NCI-H2029 treated with DMSO at 0.1 percent for 48 hours (cell line): ENCODE results near the gene TCF4.
"Not testable (repeated sequence)": the region's sequence is repeated elsewhere in the genome, so short reads cannot be mapped to it uniquely, and the experiment has no call there.

Source experiments
- DNase-seq: peaks from one replicate; lab custom pipeline; 2025; lab: John Stamatoyannopoulos, UW

TCF4 gene

DNA sequence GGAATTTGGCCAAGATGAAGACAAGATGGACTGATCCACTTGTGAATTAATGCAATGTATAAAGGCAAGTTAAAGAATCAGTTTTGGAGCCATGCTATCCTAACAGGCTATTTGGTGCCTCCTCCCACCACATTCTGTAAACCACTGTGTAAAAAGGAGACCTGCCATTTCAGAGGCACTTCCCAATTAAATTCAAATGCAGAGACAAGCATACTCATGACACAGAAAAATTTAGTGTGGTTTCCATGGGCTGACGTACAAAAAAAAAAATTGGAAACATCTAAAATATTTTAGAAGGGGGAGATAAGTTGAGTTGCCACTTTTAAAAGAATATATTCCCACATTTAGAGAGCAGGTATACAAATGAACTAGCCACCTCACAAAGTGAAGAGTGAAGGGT, 112.1 kb downstream of the TCF4 start:
- no peak for DNase-seq

- no peak for DNase-seq
These were observed 112.5 kb downstream of the TCF4 start for GRCh38 chr18:55475467-55475866.

DNA sequence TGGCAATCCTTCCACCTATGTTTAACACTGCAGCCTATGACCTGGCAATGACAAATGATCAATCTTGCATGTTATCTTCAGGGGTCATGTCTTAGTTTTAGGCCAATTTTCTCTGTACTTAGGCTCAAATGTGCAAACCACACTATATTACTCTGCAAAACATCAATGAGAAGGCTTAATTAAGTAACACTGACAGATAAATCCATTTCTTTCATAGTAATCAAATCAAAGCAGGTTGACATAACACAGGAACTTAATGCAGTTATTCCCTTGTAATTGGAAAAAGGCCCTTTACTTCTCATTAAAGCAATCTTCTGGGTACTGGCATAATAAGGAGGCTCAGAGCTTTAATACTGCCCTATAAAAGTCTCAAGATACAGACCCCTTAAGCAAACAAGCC, 114.4 kb downstream of the TCF4 start:
- DNase-seq, result no peak

DNA sequence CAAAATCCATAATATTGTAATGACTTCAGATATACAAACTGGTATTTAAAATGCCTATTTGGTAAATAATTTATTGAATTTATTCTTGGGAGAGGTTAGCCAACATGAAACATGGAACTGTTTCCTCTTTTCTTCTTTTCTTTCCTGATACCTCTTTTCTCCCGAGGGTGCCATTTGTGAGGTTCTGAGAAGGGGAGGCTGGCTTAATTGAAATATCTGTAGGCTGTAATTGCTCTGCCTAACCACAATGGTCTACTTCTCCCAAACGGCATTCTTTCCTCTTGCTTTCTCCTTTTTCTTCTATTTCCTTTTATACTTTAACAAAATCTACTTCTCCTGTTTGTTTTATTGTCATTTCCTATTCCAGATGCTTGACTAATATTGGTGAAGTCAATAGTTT, 114.9 kb downstream of the TCF4 start:
- no peak for DNase-seq

GRCh38 chr18:55470826-55471225, 117.2 kb downstream of the TCF4 start:
- no peak for DNase-seq

- not testable (repeated sequence) for DNase-seq
These were observed 118.9 kb downstream of the TCF4 start for GRCh38 chr18:55469134-55469533.

DNA sequence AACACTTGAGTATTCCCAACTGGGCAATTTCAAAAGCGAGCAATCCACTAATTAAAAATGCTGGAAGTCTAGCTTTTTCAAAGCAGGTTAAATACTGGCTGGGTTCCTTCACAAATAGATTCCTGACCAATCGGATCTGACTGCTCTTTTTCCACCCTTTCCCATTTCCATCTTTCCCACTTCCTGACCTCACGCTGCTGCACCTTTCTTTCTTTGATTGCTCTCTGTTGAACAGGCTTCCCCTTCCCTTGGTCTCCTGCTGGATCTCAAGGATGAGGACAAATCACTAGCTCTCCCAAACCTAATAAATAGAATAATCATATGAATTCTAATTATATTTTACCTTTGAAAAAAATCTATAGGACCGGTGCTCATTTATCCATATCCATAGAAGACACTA, 121.2 kb downstream of the TCF4 start:
- no peak for DNase-seq

- DNase-seq, result no peak
These were observed 122.7 kb downstream of the TCF4 start for GRCh38 chr18:55465313-55465712.

DNA sequence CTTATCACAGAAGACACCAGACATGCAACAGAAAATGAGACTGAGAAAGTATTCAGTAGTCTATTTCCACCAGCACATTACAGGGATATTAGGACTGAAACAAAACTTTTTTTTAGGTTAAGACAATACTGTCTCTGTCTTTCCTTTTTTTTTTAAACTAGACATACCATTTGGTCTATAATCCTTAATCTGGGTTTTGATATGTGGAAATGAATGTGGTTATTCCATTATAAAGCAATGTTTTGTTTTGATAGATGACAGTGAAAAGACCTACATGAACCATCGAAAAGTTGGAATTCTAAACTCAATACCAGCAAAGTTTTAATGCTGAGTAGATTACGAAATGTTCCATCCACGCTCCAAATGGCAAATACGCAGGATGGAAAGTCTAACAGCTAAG, 123.4 kb downstream of the TCF4 start:
- DNase-seq, result no peak

GRCh38 chr18:55462652-55463051, 125.3 kb downstream of the TCF4 start:
- DNase-seq, result no peak

DNA sequence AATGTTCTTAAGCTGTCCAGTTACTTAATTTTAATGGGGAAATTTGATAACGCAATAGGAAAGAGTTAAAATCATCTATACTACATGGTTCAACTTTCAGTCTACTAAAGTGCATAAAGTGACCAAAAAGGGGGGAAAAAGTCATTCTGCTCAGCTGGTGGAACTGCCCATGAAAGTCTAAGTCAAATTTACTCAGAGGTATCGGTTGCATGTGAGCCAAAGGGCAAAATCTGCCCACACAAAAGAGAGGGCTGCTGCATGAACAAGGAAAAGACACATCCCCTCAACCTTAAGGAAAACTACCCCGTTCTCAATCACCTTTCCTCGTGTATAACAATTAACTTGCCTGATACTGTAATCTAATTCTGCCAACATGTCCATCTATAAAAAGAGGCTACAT, 126.1 kb downstream of the TCF4 start:
- DNase-seq, result no peak

DNA sequence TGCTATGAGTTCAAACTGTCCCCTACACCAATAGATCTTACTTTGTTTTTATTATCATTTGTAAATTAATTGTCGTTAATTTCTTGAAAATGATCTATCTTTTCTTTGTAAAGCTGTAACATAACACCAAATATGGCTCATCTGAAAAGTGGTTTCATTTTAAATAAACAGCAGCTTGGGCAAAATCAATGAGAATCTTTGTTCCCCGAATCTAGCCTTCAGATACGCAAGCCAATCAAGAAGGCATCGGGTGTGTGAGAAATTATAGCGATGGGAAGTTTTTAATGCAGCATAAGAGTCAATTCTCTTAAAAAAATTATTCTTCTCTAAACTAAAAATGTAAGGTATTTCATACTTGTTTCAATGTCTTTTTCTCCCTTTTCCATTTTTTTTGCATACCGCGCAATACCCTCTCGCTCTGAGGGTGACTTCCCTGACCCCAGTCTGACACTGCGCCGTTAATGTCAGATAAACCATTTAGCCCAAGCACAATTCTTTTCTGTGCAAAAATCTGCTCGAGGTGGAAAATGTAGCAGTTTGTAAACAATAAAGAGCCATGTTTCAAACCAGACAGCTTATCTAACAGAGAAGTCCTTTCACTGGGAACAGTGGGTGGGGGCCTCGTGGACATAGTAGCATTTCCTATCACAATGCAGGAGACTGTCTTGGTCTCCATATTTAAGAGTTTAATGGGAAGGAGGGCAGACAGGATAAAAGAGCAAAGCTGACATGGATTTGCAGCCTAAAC, 129.4 kb downstream of the TCF4 start:
- DNase-seq, result no peak

GRCh38 chr18:55457028-55457427, 131.0 kb downstream of the TCF4 start:
- no peak for DNase-seq

DNA sequence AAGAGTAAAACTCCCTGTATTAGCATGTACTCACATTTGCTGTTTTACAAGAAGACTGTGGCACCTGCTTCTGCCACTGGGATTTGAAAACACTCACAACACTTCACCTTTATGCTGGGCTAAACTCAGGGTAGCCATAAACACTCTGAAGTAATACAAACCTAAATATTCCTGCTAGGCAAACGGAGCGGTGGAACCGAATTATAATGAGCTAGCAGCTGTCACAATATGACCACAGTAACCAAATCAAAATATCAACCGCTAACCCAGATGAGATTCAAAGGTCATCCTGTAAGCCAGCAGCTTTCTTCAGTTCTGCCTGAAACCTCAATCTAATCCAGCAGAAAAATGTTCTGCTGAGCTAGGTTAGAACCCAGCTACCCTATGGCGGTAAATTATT, 132.1 kb downstream of the TCF4 start:
- DNase-seq, result no peak

GRCh38 chr18:55453186-55453585, 134.8 kb downstream of the TCF4 start:
- DNase-seq, result no peak

- no peak for DNase-seq
These were observed 135.8 kb downstream of the TCF4 start for GRCh38 chr18:55452123-55452611.

DNA sequence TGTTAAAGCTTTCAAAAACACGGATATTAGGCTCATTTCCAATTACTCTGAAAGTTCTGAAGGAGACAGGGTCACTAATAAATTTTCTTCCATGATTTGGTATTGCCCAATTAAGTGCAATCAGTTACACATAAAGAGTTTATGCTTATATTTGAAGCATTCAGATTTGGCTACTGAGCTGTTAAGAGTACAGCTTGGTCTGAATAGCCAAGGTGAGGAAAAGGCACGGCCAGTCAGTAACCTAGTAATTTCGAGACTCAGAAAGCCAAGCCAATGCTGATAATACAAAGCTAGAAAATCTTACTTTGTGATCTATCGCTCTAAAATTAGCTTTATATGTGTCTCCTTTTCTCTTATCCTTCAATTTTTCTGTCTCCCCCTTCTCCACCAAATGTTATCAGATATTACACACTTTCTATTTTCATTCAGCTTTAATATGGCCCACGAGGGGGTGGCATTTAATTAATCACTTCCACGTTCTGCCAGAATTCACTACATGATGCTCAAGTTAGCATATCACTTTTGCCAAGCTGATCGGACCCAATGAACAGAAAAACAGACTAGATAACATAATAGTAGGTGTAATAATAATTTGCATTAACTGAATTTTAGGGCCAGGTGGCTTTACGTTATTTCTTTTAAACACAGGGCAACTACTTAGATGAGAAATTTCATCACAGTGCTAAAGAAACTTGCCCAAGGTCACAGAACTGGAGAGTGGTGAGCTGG, 138.4 kb downstream of the TCF4 start:
- DNase-seq, result no peak

- DNase-seq, result no peak
These were observed 139.6 kb downstream of the TCF4 start for GRCh38 chr18:55448420-55448819.

- DNase-seq, result no peak
These were observed 140.3 kb downstream of the TCF4 start for GRCh38 chr18:55447672-55448018.

- no peak for DNase-seq
These were observed 140.9 kb downstream of the TCF4 start for GRCh38 chr18:55446996-55447671.

GRCh38 chr18:55444536-55444935, 143.5 kb downstream of the TCF4 start:
- DNase-seq, result no peak

DNA sequence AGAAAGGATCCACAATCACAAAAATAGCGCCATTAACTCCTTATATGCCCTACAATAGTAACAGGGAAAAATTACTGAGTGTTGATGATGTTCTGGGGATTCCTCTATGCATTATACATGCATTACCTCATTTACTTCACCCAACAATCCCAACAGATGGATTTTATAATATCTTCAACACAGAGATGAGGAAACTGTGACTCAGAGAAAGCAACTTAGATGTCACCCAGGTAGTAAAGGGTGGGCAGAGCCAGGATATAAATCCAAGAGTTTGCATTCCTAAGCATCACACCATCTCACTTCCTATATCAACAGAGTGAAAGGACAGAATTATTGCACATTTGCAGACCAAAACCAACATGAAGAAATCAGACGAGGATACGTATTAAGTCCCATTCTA, 144.2 kb downstream of the TCF4 start:
- no peak for DNase-seq

- DNase-seq, result no peak
These were observed 145.4 kb downstream of the TCF4 start for GRCh38 chr18:55442561-55442960.
